ENCODE results near the gene TLK2. TPM values are rescaled to one million over a fixed set of nuclear protein-coding genes. Genes with fewer than 3 reads are reported as not detected.

TLK2 gene
- total RNA-seq, 1 donor from 2014 or later = 57.0 TPM

DNA sequence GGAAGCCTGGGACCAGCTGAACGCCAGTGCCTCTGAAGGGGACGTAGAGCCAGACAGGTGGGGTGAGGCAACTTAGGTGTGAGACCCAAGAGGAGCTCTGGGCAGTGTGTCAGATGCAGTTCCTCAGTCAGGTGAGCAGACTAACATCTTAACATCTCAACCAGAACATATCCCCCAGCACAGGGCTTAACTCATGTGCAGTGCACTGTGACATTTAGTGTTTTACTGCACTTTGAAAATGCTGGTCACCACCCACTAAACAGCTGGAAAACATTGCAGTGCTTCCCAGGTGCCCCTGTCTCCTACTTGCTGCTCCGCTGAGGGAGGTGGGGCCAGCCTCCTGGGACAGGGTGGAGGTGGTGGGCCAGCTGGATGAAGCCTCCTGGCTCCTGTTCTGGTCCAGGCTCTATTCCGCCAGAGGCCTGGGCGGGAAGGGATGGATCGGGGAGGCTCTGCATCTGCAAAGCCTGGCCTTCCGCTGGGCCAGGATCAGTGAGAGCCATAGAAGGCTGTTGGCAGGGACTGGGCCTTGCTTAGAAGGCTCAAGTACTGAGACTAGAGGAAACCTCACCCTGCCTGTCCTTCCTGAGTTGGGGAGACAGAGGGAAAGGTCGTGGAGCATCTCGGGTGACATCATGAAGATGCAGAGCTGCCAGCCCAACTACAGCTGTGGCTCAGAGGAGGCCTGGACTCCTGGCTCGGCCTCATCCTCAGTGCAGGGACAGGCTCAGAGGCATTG is 141.0 kb downstream of the TLK2 start:
- no peak overlapping the region for H3K4me3 Mint-ChIP-seq
- H3K36me3 Mint-ChIP-seq (ENCODE audit: low read depth) = peaks cover 27% of the 10 kb centered on the region
- DNase-seq (no peak), ATAC-seq (ENCODE audit: low read depth) (no peak)
- H3K4me1 Mint-ChIP-seq = no peaks in the 10 kb centered on the region
- H3K27ac Mint-ChIP-seq = no peak overlapping the region
- no peaks in the 10 kb centered on the region for H3K27me3 Mint-ChIP-seq
- CTCF ChIA-PET = no interaction called here
- POLR2A ChIA-PET = no interaction called here
- H3K9me3 Mint-ChIP-seq = no peaks in the 10 kb centered on the region
- TF ChIP-seq CTCF (IDR thresholded peaks at IDR 0.05) = no peak
- intact Hi-C loops (cut with micrococcal nuclease) = no loop called here

DNA sequence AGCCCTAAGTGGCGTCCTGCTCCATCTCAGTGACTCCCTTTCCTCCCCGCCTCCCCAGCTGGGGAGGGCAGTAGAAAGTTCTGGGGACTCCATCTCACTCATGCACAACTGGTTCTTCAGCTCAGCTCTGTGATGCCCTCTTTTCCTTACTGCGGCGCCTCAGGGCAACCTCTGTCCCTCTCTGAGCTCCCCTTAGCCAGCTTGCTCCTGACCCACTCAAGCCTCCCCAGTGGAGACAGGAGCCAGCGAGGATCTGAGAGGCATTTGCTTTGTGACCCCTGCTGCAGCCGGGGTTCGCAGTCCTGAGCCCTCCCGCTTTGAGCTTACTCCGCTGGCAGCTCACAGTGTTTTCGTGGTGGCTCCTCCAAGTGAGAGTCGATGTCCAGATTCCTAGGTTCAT is 142.6 kb downstream of the TLK2 start:
- H3K9me3 Mint-ChIP-seq = no peaks in the 10 kb centered on the region
- POLR2A ChIA-PET = interaction anchor here (0.5 kb wide), 1 partner anchor 1121 kb away, joined by 9 read pairs; no protein-coding TSS in a partner anchor
- H3K36me3 Mint-ChIP-seq (ENCODE audit: low read depth) = peaks cover 11% of the 10 kb centered on the region

GRCh38 chr17:62625184-62625869 is 146.7 kb downstream of the TLK2 start:
- Mint-ChIP-seq H3K27me3 (peaks cover 12% of the 10 kb centered on the region), H3K27ac (no peak overlapping the region), H3K4me3 (no peak overlapping the region), H3K9me3 (no peaks in the 10 kb centered on the region), H3K4me1 (peaks cover 13% of the 10 kb centered on the region), H3K36me3 (ENCODE audit: low read depth) (no peaks in the 10 kb centered on the region)
- ATAC-seq (ENCODE audit: low read depth) = no peak
- DNase-seq = no peak
- POLR2A ChIA-PET = no interaction called here
- CTCF ChIA-PET = no interaction called here
- intact Hi-C loops (cut with micrococcal nuclease) = no loop called here
- no peak for TF ChIP-seq CTCF (IDR thresholded peaks at IDR 0.05)

More for the DNA sequence above, 142.6 kb downstream of the TLK2 start:
- ATAC-seq (ENCODE audit: low read depth) (no peak), DNase-seq (no peak)
- H3K27me3 Mint-ChIP-seq = peaks cover 1% of the 10 kb centered on the region
- no peak overlapping the region for H3K4me3 Mint-ChIP-seq
- CTCF ChIA-PET = no interaction called here
- intact Hi-C loops (cut with micrococcal nuclease) = no loop called here
- TF ChIP-seq CTCF (IDR thresholded peaks at IDR 0.05) = no peak
- H3K4me1 Mint-ChIP-seq = peaks cover 2% of the 10 kb centered on the region
- no peak overlapping the region for H3K27ac Mint-ChIP-seq

DNA sequence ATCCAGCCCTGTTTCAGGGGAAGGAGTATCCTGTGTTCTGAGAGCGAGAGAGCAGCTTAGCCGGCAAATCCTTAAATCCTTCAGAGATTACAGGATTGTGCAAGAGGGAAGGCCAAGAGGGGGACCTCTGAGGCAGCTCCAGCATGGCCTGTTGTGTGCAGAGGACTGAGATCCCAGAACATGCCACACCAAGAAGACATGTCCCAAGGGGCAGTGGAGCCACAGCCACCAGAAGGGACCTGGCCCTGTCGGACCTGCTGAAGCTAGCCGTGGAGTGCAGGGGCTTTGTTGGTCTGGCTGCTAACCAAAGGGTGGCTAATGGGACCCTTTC is 147.2 kb downstream of the TLK2 start:
- H3K36me3 Mint-ChIP-seq (ENCODE audit: low read depth) = no peaks in the 10 kb centered on the region
- POLR2A ChIA-PET = no interaction called here
- H3K27ac Mint-ChIP-seq = no peak overlapping the region

More for the DNA sequence above, 147.2 kb downstream of the TLK2 start:
- Mint-ChIP-seq H3K27me3 (peaks cover 14% of the 10 kb centered on the region), H3K9me3 (no peaks in the 10 kb centered on the region), H3K4me3 (no peak overlapping the region), H3K4me1 (peaks cover 13% of the 10 kb centered on the region)
- intact Hi-C loops (cut with micrococcal nuclease) = no loop called here
- DNase-seq (no peak), ATAC-seq (ENCODE audit: low read depth) (no peak)
- no peak for TF ChIP-seq CTCF (IDR thresholded peaks at IDR 0.05)
- CTCF ChIA-PET = no interaction called here

Data from activated B cell treated with CpG ODN at 0.5 μM for 24 hours (primary cell).